Omental fat pad (tissue), 4 donors: ENCODE results near the gene MRPL21. TPM values are rescaled to one million over a fixed set of nuclear protein-coding genes. Genes with fewer than 3 reads are reported as not detected.

Source experiments
- ATAC-seq: fragments of 150-250 bp; one replicate; pipeline ENCODE4 v1.9.1; 2016; ENCODE audit warnings: mild to moderate bottlenecking, moderate library complexity; ENCODE audit not compliant: low FRiP score
- DNase-seq: peaks from one replicate; pipeline ENCODE4 v3.0.0-alpha.2; 2019; ENCODE audit warnings: low spot score
- CTCF ChIP-seq, 3 donors: fragments of 450-650 bp; IDR thresholded peaks; one replicate each; pipeline ENCODE4 v1.5.1; 2016 to 2017; ENCODE audit warnings: antibody characterized with exemption in 3 of 3, mild to moderate bottlenecking in 3 of 3, moderate library complexity in 2 of 3
- total RNA-seq, 4 donors: library from RNA; depleted of rRNA; stranded (reverse); fragments of >200 nt; gene quantifications; one replicate each; pipeline ENCODE4 v1.1.0, GENCODE V29; 2016

MRPL21 gene
- total RNA-seq, 4 donors from 2014 or later: 31.8 to 57.5 (median 39.1) TPM

GRCh38 chr11:68934666-68935065 lies 31.0 kb upstream of the MRPL21 start:
- TF ChIP-seq CTCF (IDR thresholded peaks at IDR 0.05): no peak
- ATAC-seq: no peak
- no peak for DNase-seq

GRCh38 chr11:68934321-68934645 lies 30.7 kb upstream of the MRPL21 start:
- ATAC-seq: no peak
- DNase-seq: no peak
- no peak for TF ChIP-seq CTCF (IDR thresholded peaks at IDR 0.05)

GRCh38 chr11:68933605-68934320 lies 30.1 kb upstream of the MRPL21 start:
- ATAC-seq (no peak), DNase-seq (no peak)
- TF ChIP-seq CTCF (IDR thresholded peaks at IDR 0.05): no peak

- DNase-seq (no peak), ATAC-seq (no peak)
- no peak for TF ChIP-seq CTCF (IDR thresholded peaks at IDR 0.05)
These were observed 29.4 kb upstream of the MRPL21 start for GRCh38 chr11:68932933-68933577.

- ATAC-seq (no peak), DNase-seq (no peak)
- no peak for TF ChIP-seq CTCF (IDR thresholded peaks at IDR 0.05)
These were observed 28.7 kb upstream of the MRPL21 start for GRCh38 chr11:68932358-68932757.

- TF ChIP-seq CTCF (IDR thresholded peaks at IDR 0.05): no peak
- no peak for ATAC-seq
- DNase-seq: no peak
These were observed 28.3 kb upstream of the MRPL21 start for GRCh38 chr11:68931911-68932310.
